NK-92 (cell line): ENCODE data around the gene TARBP2.

Experiments used
- DNase-seq: peaks from one replicate; lab custom pipeline; 2025; ENCODE audit not compliant: unreplicated experiment; lab: John Stamatoyannopoulos, UW

The TARBP2 gene

GRCh38 chr12:53551889-53552291, 50.8 kb downstream of the TARBP2 start:
- no peak for DNase-seq

GRCh38 chr12:53552361-53553327, 51.6 kb downstream of the TARBP2 start:
- DNase-seq = no peak
